ENCODE results near the gene SLITRK1. TPM values are rescaled to one million over a fixed set of nuclear protein-coding genes. Genes with fewer than 3 reads are reported as not detected.

SLITRK1 gene, protein sequence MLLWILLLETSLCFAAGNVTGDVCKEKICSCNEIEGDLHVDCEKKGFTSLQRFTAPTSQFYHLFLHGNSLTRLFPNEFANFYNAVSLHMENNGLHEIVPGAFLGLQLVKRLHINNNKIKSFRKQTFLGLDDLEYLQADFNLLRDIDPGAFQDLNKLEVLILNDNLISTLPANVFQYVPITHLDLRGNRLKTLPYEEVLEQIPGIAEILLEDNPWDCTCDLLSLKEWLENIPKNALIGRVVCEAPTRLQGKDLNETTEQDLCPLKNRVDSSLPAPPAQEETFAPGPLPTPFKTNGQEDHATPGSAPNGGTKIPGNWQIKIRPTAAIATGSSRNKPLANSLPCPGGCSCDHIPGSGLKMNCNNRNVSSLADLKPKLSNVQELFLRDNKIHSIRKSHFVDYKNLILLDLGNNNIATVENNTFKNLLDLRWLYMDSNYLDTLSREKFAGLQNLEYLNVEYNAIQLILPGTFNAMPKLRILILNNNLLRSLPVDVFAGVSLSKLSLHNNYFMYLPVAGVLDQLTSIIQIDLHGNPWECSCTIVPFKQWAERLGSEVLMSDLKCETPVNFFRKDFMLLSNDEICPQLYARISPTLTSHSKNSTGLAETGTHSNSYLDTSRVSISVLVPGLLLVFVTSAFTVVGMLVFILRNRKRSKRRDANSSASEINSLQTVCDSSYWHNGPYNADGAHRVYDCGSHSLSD
- total RNA-seq (ENCODE audit: unreplicated experiment) = 0.51 TPM
- long read RNA-seq = 0 reads

GRCh38 chr13:83881917-83882605 lies at the start of gene SLITRK1:
Gene SLITRK1, minus strand, starts transcription at chr13:83882474. Its CDS starts 967 bp downstream, at chr13:83881507.
- TF ChIP-seq, protein P1, sequence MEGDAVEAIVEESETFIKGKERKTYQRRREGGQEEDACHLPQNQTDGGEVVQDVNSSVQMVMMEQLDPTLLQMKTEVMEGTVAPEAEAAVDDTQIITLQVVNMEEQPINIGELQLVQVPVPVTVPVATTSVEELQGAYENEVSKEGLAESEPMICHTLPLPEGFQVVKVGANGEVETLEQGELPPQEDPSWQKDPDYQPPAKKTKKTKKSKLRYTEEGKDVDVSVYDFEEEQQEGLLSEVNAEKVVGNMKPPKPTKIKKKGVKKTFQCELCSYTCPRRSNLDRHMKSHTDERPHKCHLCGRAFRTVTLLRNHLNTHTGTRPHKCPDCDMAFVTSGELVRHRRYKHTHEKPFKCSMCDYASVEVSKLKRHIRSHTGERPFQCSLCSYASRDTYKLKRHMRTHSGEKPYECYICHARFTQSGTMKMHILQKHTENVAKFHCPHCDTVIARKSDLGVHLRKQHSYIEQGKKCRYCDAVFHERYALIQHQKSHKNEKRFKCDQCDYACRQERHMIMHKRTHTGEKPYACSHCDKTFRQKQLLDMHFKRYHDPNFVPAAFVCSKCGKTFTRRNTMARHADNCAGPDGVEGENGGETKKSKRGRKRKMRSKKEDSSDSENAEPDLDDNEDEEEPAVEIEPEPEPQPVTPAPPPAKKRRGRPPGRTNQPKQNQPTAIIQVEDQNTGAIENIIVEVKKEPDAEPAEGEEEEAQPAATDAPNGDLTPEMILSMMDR (IDR thresholded peaks at IDR 0.05; ENCODE audit: unreplicated experiment) = no peak
- no peaks in the 10 kb centered on the region for H3K36me3 Mint-ChIP-seq (ENCODE audit: low read depth, unreplicated experiment)
- peak; percentile 96 for DNase-seq (ENCODE audit: low spot score)
- H3K4me1 Mint-ChIP-seq (ENCODE audit: unreplicated experiment) = peaks cover 9% of the 10 kb centered on the region
- peak within 1 kb of the TSS; percentile 87 for H3K4me3 Mint-ChIP-seq (ENCODE audit: unreplicated experiment)
- peak within 1 kb of the TSS; percentile 31 for H3K27ac Mint-ChIP-seq (ENCODE audit: unreplicated experiment)
- H3K27me3 Mint-ChIP-seq (ENCODE audit: unreplicated experiment) = peaks cover 6% of the 10 kb centered on the region
- H3K9me3 Mint-ChIP-seq (ENCODE audit: unreplicated experiment) = no peaks in the 10 kb centered on the region

DNA sequence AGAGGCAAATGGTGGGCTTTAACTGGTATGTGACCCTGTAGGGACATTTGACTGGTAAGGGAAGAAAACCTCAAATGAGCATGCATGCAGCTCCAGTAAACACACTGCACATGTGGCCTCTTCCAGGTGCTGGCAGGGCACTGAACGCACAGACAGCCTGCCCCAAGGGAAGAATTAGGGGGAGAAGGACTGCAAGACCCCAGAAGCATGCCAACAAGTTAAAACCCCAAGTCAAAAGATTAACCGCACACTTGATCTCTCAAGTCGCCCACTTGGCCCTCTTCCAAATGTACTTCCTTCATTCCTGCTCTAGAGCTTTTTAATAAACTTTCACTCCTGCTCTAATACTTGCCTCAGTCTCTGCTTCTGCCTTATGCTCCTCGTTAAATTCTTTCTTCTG lies 46.9 kb upstream of the SLITRK1 start:
- no peaks in the 10 kb centered on the region for H3K9me3 Mint-ChIP-seq (ENCODE audit: unreplicated experiment)
- H3K4me1 Mint-ChIP-seq (ENCODE audit: unreplicated experiment) = no peaks in the 10 kb centered on the region
- H3K4me3 Mint-ChIP-seq (ENCODE audit: unreplicated experiment) = no peak overlapping the region
- TF ChIP-seq, protein P1 (IDR thresholded peaks at IDR 0.05; ENCODE audit: unreplicated experiment) = no peak
- no peak overlapping the region for H3K27ac Mint-ChIP-seq (ENCODE audit: unreplicated experiment)
- H3K36me3 Mint-ChIP-seq (ENCODE audit: low read depth, unreplicated experiment) = no peaks in the 10 kb centered on the region
- no peak for DNase-seq (ENCODE audit: low spot score)
- H3K27me3 Mint-ChIP-seq (ENCODE audit: unreplicated experiment) = no peaks in the 10 kb centered on the region

DNA sequence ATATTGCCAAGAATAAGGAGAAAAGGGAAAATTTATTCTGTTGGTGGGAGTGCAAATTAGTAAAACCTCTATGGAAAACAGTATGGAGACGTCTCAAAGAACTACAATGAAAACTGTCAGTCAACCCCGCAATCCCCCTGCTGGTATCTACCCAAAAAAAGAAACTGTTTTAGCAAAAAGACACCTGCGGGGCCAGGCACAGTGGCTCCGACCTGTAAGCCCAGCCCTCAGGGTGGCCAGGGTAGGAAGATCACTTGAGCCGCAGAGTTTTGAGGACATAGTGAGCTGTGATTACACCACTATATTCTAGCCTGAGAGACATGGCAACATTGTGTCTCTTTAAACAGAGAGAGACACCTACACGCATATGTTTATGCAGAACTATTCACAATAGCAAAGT lies 37.5 kb upstream of the SLITRK1 start:
- no peak for DNase-seq (ENCODE audit: low spot score)
- Mint-ChIP-seq H3K36me3 (ENCODE audit: low read depth, unreplicated experiment) (no peaks in the 10 kb centered on the region), H3K4me3 (ENCODE audit: unreplicated experiment) (no peak overlapping the region), H3K4me1 (ENCODE audit: unreplicated experiment) (no peaks in the 10 kb centered on the region), H3K9me3 (ENCODE audit: unreplicated experiment) (no peaks in the 10 kb centered on the region), H3K27me3 (ENCODE audit: unreplicated experiment) (no peaks in the 10 kb centered on the region), H3K27ac (ENCODE audit: unreplicated experiment) (no peak overlapping the region)
- TF ChIP-seq, protein P1 (IDR thresholded peaks at IDR 0.05; ENCODE audit: unreplicated experiment) = no peak

DNA sequence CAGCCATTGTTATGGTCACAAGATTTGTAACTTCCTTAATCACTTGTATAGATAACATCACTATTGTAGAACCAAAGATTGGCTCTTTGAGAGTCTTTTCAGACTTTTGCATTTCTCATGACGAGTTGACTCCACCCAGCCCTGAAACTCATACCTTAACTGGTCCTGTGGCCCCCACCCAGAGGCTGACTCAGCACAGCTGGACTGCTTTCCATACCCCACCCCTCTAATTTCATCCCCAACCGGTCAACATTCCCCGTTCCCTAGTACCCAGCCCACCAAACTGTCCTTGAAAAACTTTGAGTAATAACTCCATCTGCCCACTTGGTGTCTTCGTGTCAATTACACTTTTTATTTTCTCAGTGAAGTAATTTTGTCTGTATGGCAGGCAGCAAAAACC lies 32.1 kb upstream of the SLITRK1 start:
- Mint-ChIP-seq H3K27ac (ENCODE audit: unreplicated experiment) (no peak overlapping the region), H3K36me3 (ENCODE audit: low read depth, unreplicated experiment) (no peaks in the 10 kb centered on the region), H3K27me3 (ENCODE audit: unreplicated experiment) (no peaks in the 10 kb centered on the region), H3K4me3 (ENCODE audit: unreplicated experiment) (no peak overlapping the region), H3K4me1 (ENCODE audit: unreplicated experiment) (no peaks in the 10 kb centered on the region), H3K9me3 (ENCODE audit: unreplicated experiment) (no peaks in the 10 kb centered on the region)
- no peak for DNase-seq (ENCODE audit: low spot score)
- TF ChIP-seq, protein P1 (IDR thresholded peaks at IDR 0.05; ENCODE audit: unreplicated experiment) = no peak

Data from endothelial cell (in vitro differentiated cells).